ENCODE data around the gene TENM4. TPM values are rescaled to one million over a fixed set of nuclear protein-coding genes. Genes with fewer than 3 reads are reported as not detected.

TENM4 gene
- total RNA-seq, 1 experiment from 2014 or later, result 25.0 TPM

GRCh38 chr11:79128291-79128690 is 312.5 kb downstream of the TENM4 start (continued):
- no peak for TF ChIP-seq RORB (CRISPR knock-in tag; IDR thresholded peaks at IDR 0.05)
- TF ChIP-seq EMX1 (CRISPR knock-in tag; IDR thresholded peaks at IDR 0.05), result no peak
- TF ChIP-seq PRRX2 (CRISPR knock-in tag; IDR thresholded peaks at IDR 0.05), result no peak
- TF ChIP-seq HMGA2 (CRISPR knock-in tag; IDR thresholded peaks at IDR 0.05), result no peak

GRCh38 chr11:79122759-79123158 is 318.1 kb downstream of the TENM4 start:
- no peak for DNase-seq (ENCODE audit: low spot score)
- H3K27me3 Mint-ChIP-seq (ENCODE audit: low read depth), result no peaks in the 10 kb centered on the region; the same call in 1 of the 2 replicates
- ChIA-PET POLR2A (no interaction called here), CTCF (no interaction called here)
- peaks cover 23% of the 10 kb centered on the region for H3K36me3 Mint-ChIP-seq
- TF ChIP-seq FOXP1 (CRISPR knock-in tag; IDR thresholded peaks at IDR 0.05; ENCODE audit: borderline replicate concordance) (no peak), ATF2 (CRISPR knock-in tag; IDR thresholded peaks at IDR 0.05; ENCODE audit: borderline replicate concordance, low read depth) (no peak), TCF7 (CRISPR knock-in tag; IDR thresholded peaks at IDR 0.05; ENCODE audit: low read depth) (no peak), ETV6 (CRISPR knock-in tag; IDR thresholded peaks at IDR 0.05) (no peak), ATF6 (CRISPR knock-in tag; IDR thresholded peaks at IDR 0.05) (no peak), ZNF396 (CRISPR knock-in tag; IDR thresholded peaks at IDR 0.05; ENCODE audit: borderline replicate concordance) (no peak), ERG (CRISPR knock-in tag; IDR thresholded peaks at IDR 0.05) (no peak), MAX (CRISPR knock-in tag; IDR thresholded peaks at IDR 0.05) (no peak), ATF3 (CRISPR knock-in tag; conservative IDR thresholded peaks at IDR 0.05) (no peak), JUN (CRISPR knock-in tag; IDR thresholded peaks at IDR 0.05) (no peak), SMAD4 (CRISPR knock-in tag; IDR thresholded peaks at IDR 0.05) (no peak), EMX1 (CRISPR knock-in tag; IDR thresholded peaks at IDR 0.05) (no peak)
- peaks cover 13% of the 10 kb centered on the region for H3K4me1 Mint-ChIP-seq
- peaks cover 28% of the 10 kb centered on the region for H3K9me3 Mint-ChIP-seq
- no peak overlapping the region for H3K27ac Mint-ChIP-seq
- H3K4me3 Mint-ChIP-seq, result no peak overlapping the region
- no peak for ATAC-seq

- H3K27ac Mint-ChIP-seq, result no peak overlapping the region
- peaks cover 14% of the 10 kb centered on the region for H3K9me3 Mint-ChIP-seq
- DNase-seq (ENCODE audit: low spot score) (no peak), ATAC-seq (peak; percentile 60)
- CTCF ChIA-PET, result interaction anchor here (0.7 to 1.5 kb wide), 2 partner anchors 10 to 22 kb away, joined by 4 to 6 read pairs; no protein-coding TSS in a partner anchor
- peaks cover 13% of the 10 kb centered on the region for H3K4me1 Mint-ChIP-seq
- no peak overlapping the region for H3K4me3 Mint-ChIP-seq
- H3K36me3 Mint-ChIP-seq, result peaks cover 12% of the 10 kb centered on the region
- POLR2A ChIA-PET, result no interaction called here
- TF ChIP-seq PREB (CRISPR knock-in tag; IDR thresholded peaks at IDR 0.05; ENCODE audit: borderline replicate concordance) (no peak), ZNF219 (CRISPR knock-in tag; IDR thresholded peaks at IDR 0.05; ENCODE audit: borderline replicate concordance) (no peak), ZNF423 (CRISPR knock-in tag; IDR thresholded peaks at IDR 0.05) (no peak), OVOL2 (CRISPR knock-in tag; IDR thresholded peaks at IDR 0.05; ENCODE audit: borderline replicate concordance) (no peak), FOXP1 (CRISPR knock-in tag; IDR thresholded peaks at IDR 0.05; ENCODE audit: borderline replicate concordance) (no peak), TEAD4 (CRISPR knock-in tag; IDR thresholded peaks at IDR 0.05) (no peak)
- no peaks in the 10 kb centered on the region; the same call in 1 of the 2 replicates for H3K27me3 Mint-ChIP-seq (ENCODE audit: low read depth)
These were observed 319.5 kb downstream of the TENM4 start for GRCh38 chr11:79121351-79121750.

Data from WTC11 (cell line).